PC-9 (cell line): ENCODE measurements around the gene TXLNB. TPM values are rescaled to one million over a fixed set of nuclear protein-coding genes. Genes with fewer than 3 reads are reported as not detected.

Experiments used
- BruUV-seq: library from RNA; stranded (reverse); fragments of 400-500 nt; replicated peaks from 2 replicates; lab custom pipeline; 2021; lab: Mats Ljungman, UMichigan
- CTCF ChIA-PET: fragments of 300-600 bp; sonication (Branson Sonifier 250); formaldehyde crosslinking; loops from one replicate; lab custom pipeline; 2022; ENCODE audit warnings: antibody characterized with exemption; lab: Charles Lee
- POLR2A ChIA-PET: fragments of 300-600 bp; sonication (Branson Sonifier 250); formaldehyde crosslinking; loops from one replicate; lab custom pipeline; 2022; ENCODE audit warnings: antibody characterized with exemption; ENCODE audit not compliant: unreplicated experiment; lab: Charles Lee
- DNase-seq, 2 experiments: peaks; one replicate each; pipeline versions ENCODE4 v3.0.0 to v3.0.0-alpha.2; 2015 to 2022; ENCODE audit warnings: mixed read lengths in 1 of 2
- H2AFZ ChIP-seq: fragments of 200-600 bp; sonication (generic); 2 replicates; pipeline ENCODE4 v1.8.1; 2017; ENCODE audit warnings: antibody characterized with exemption
- H3F3A ChIP-seq: fragments of 200-600 bp; sonication (generic); 2 replicates; pipeline ENCODE4 v1.8.1; 2017; ENCODE audit warnings: antibody characterized with exemption, mild to moderate bottlenecking, low read depth; ENCODE audit not compliant: insufficient read depth
- H3K27ac ChIP-seq: fragments of 200-600 bp; sonication (generic); 2 replicates; pipeline ENCODE4 v1.6.1; 2016; ENCODE audit warnings: mixed run types
- H3K27me3 ChIP-seq: fragments of 200-600 bp; sonication (generic); 2 replicates; pipeline ENCODE4 v1.6.1; 2016; ENCODE audit warnings: low read depth, mixed run types; ENCODE audit not compliant: insufficient read depth
- H3K36me3 ChIP-seq: fragments of 200-600 bp; sonication (generic); 2 replicates; pipeline ENCODE4 v1.6.1; 2016; ENCODE audit warnings: low read depth, mixed run types
- H3K4me1 ChIP-seq: fragments of 200-600 bp; sonication (generic); replicated peaks from 2 replicates; pipeline ENCODE4 v1.6.1; 2016; ENCODE audit warnings: mixed run types; ENCODE audit not compliant: insufficient read depth
- H3K4me2 ChIP-seq: fragments of 200-600 bp; sonication (generic); 2 replicates; pipeline ENCODE4 v1.6.1; 2017; ENCODE audit warnings: mixed run types
- H3K4me3 ChIP-seq: fragments of 200-600 bp; sonication (generic); 2 replicates; pipeline ENCODE4 v1.6.1; 2016; ENCODE audit warnings: mixed run types
- H3K79me2 ChIP-seq: fragments of 200-600 bp; sonication (generic); 2 replicates; pipeline ENCODE4 v1.6.1; 2017; ENCODE audit warnings: low read depth, mixed run types
- H3K9me2 ChIP-seq: fragments of 200-600 bp; sonication (generic); 2 replicates; pipeline ENCODE4 v1.8.1; 2017; ENCODE audit warnings: mild to moderate bottlenecking; ENCODE audit not compliant: insufficient read depth
- H3K9me3 ChIP-seq: fragments of 200-600 bp; sonication (generic); 2 replicates; pipeline ENCODE4 v1.8.1; 2016; ENCODE audit warnings: low read depth; ENCODE audit not compliant: insufficient read depth
- H4K20me1 ChIP-seq: fragments of 200-600 bp; sonication (generic); 2 replicates; pipeline ENCODE4 v1.8.1; 2017; ENCODE audit not compliant: insufficient read depth
- EZH2 ChIP-seq: fragments of 200-600 bp; sonication (generic); IDR thresholded peaks from 2 replicates; pipeline ENCODE4 v1.8.0; 2017; ENCODE audit warnings: antibody characterized with exemption, low read depth
- intact Hi-C: fragments of 100-400 bp; cut with micrococcal nuclease; formaldehyde crosslinking; loops from one replicate; pipeline ENCODE4 v1.10.0; 2022; ENCODE audit not compliant: unreplicated experiment
- total RNA-seq: library from RNA; stranded (reverse); gene quantifications from 2 replicates; pipeline ENCODE4 v1.2.3, GENCODE V29; 2021
- TF ChIP-seq, protein P1 (sequence below): fragments of 200-600 bp; sonication (generic); conservative IDR thresholded peaks from 2 replicates; pipeline ENCODE4 v1.6.1; 2017; ENCODE audit warnings: mixed run types, antibody characterized with exemption, mild to moderate bottlenecking, moderate library complexity

TXLNB gene
- total RNA-seq, 1 experiment from 2014 or later = 0.09 TPM

DNA sequence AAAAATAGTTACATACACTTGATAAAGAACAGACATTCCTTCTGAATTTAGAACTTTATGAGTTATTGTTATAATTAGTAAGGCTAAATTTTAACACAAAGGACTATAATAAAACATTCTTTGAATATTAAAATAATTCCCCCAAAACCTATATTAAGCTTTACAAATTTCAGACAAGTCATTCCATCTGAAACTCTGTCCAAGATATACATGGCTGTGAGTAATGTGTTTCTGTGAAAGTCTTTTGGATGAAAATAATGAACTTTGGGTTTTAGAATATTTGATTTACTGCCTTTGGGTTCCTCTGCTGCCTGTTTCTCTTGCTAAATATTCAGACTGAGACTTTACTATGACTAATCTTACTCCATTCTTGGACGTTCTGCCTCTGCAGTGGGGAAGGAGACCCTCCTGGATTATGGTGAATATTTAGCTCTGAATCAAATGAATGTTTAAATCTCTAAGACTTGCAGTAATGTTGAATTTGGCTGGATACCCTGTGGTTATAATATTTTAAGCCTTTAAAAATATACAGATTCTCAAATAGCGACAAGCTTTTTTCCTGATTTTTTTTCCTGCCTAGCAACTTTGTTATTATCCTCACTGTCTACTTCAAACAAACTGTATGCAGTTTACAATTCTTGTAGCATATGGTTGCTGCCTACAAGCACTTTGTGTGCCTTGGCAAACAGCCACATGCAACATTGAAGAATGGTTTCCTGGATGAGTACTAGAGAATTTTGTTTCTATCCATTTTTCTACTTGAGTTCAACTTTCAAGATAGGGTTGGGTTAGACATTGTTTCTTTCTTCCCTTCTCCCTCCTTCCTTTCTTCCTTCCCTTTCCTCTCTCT, 51.4 kb downstream of the TXLNB start:
- H3K9me3 ChIP-seq = no peaks in the 10 kb centered on the region
- BruUV-seq = no TSS peak

GRCh38 chr6:139239064-139239463, 52.7 kb downstream of the TXLNB start:
- no peak for DNase-seq
- TF ChIP-seq EZH2 = no peak
- TF ChIP-seq, protein P1, sequence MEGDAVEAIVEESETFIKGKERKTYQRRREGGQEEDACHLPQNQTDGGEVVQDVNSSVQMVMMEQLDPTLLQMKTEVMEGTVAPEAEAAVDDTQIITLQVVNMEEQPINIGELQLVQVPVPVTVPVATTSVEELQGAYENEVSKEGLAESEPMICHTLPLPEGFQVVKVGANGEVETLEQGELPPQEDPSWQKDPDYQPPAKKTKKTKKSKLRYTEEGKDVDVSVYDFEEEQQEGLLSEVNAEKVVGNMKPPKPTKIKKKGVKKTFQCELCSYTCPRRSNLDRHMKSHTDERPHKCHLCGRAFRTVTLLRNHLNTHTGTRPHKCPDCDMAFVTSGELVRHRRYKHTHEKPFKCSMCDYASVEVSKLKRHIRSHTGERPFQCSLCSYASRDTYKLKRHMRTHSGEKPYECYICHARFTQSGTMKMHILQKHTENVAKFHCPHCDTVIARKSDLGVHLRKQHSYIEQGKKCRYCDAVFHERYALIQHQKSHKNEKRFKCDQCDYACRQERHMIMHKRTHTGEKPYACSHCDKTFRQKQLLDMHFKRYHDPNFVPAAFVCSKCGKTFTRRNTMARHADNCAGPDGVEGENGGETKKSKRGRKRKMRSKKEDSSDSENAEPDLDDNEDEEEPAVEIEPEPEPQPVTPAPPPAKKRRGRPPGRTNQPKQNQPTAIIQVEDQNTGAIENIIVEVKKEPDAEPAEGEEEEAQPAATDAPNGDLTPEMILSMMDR = no peak
- intact Hi-C loops = no loop called here
- H3K4me3 ChIP-seq = no peak overlapping the region
- H2AFZ ChIP-seq = no peak overlapping the region
- H3K27ac ChIP-seq = no peak overlapping the region
- no peaks in the 10 kb centered on the region for H3K9me2 ChIP-seq
- no peaks in the 10 kb centered on the region for H3K27me3 ChIP-seq
- ChIA-PET CTCF (no interaction called here), POLR2A (no interaction called here)
- no TSS peak for BruUV-seq
- no peak overlapping the region for H3K4me2 ChIP-seq
- no peaks in the 10 kb centered on the region for H3K79me2 ChIP-seq
- H3K36me3 ChIP-seq = no peaks in the 10 kb centered on the region
- no peaks in the 10 kb centered on the region for H3K9me3 ChIP-seq
- no peaks in the 10 kb centered on the region for H3K4me1 ChIP-seq
- H3F3A ChIP-seq = no peaks in the 10 kb centered on the region
- no peaks in the 10 kb centered on the region for H4K20me1 ChIP-seq

More for the DNA sequence above, 51.4 kb downstream of the TXLNB start:
- Histone ChIP-seq H3K4me3 (no peak overlapping the region), H3K36me3 (no peaks in the 10 kb centered on the region), H3K27ac (no peak overlapping the region), H2AFZ (no peak overlapping the region), H3K79me2 (no peaks in the 10 kb centered on the region), H3K27me3 (no peaks in the 10 kb centered on the region), H3F3A (no peaks in the 10 kb centered on the region), H3K9me2 (no peaks in the 10 kb centered on the region), H4K20me1 (no peaks in the 10 kb centered on the region), H3K4me2 (no peak overlapping the region), H3K4me1 (no peaks in the 10 kb centered on the region)
- intact Hi-C loops = no loop called here
- ChIA-PET CTCF (no interaction called here), POLR2A (no interaction called here)
- no peak for TF ChIP-seq EZH2
- TF ChIP-seq, protein P1 = no peak
- DNase-seq = no peak

- no peaks in the 10 kb centered on the region for H4K20me1 ChIP-seq
- no peak overlapping the region for H3K4me3 ChIP-seq
- H3K27me3 ChIP-seq = no peaks in the 10 kb centered on the region
- H3K9me2 ChIP-seq = no peaks in the 10 kb centered on the region
- ChIA-PET POLR2A (no interaction called here), CTCF (no interaction called here)
- H3F3A ChIP-seq = no peaks in the 10 kb centered on the region
- H3K9me3 ChIP-seq = no peaks in the 10 kb centered on the region; the same call in 1 of the 2 replicates
- TF ChIP-seq EZH2 = no peak
- TF ChIP-seq, protein P1 = no peak
- H2AFZ ChIP-seq = no peak overlapping the region
- intact Hi-C loops = no loop called here
- no peak for DNase-seq
- H3K79me2 ChIP-seq = no peaks in the 10 kb centered on the region
- no TSS peak for BruUV-seq
- H3K27ac ChIP-seq = no peak overlapping the region
- H3K4me1 ChIP-seq = no peaks in the 10 kb centered on the region
- no peak overlapping the region for H3K4me2 ChIP-seq
- H3K36me3 ChIP-seq = no peaks in the 10 kb centered on the region
These were observed 55.7 kb downstream of the TXLNB start for GRCh38 chr6:139236105-139236504.
